NCI-H1436 treated with DMSO at 0.1 percent for 48 hours (cell line): Measurements from ENCODE around the gene INPP4B.

Experiments
- DNase-seq: peaks from one replicate; lab custom pipeline; 2025; lab: John Stamatoyannopoulos, UW

The INPP4B gene

GRCh38 chr4:142129473-142129872, 716.6 kb downstream of the INPP4B start:
- DNase-seq = no peak

GRCh38 chr4:142128529-142128928, 717.6 kb downstream of the INPP4B start:
- no peak for DNase-seq

GRCh38 chr4:142126890-142127497, 719.1 kb downstream of the INPP4B start:
- DNase-seq = no peak

GRCh38 chr4:142124874-142125273, 721.2 kb downstream of the INPP4B start:
- DNase-seq = no peak

GRCh38 chr4:142121448-142122350, 724.4 kb downstream of the INPP4B start:
- no peak for DNase-seq

- DNase-seq = no peak
These were observed 725.2 kb downstream of the INPP4B start for GRCh38 chr4:142120921-142121320.

- DNase-seq = no peak
These were observed 733.6 kb downstream of the INPP4B start for GRCh38 chr4:142112451-142112850.

- DNase-seq = no peak
These were observed 736.0 kb downstream of the INPP4B start for GRCh38 chr4:142110136-142110535.

- DNase-seq = no peak
These were observed 742.1 kb downstream of the INPP4B start for GRCh38 chr4:142104041-142104440.

- no peak for DNase-seq
These were observed 744.7 kb downstream of the INPP4B start for GRCh38 chr4:142101401-142101800.

- DNase-seq = no peak
These were observed 745.2 kb downstream of the INPP4B start for GRCh38 chr4:142100941-142101340.

- DNase-seq = no peak
These were observed 747.1 kb downstream of the INPP4B start for GRCh38 chr4:142098900-142099545.

- DNase-seq = no peak
These were observed 747.7 kb downstream of the INPP4B start for GRCh38 chr4:142098380-142098779.

- DNase-seq = no peak
These were observed 749.1 kb downstream of the INPP4B start for GRCh38 chr4:142097015-142097414.

GRCh38 chr4:142095886-142096605, 750.1 kb downstream of the INPP4B start:
- no peak for DNase-seq

GRCh38 chr4:142092941-142093340, 753.2 kb downstream of the INPP4B start:
- DNase-seq = no peak

- no peak for DNase-seq
These were observed 754.4 kb downstream of the INPP4B start for GRCh38 chr4:142091691-142092182.

- no peak for DNase-seq
These were observed 755.0 kb downstream of the INPP4B start for GRCh38 chr4:142091085-142091513.

GRCh38 chr4:142088906-142089305, 757.2 kb downstream of the INPP4B start:
- DNase-seq = no peak

GRCh38 chr4:142085513-142086292, 760.4 kb downstream of the INPP4B start:
- no peak for DNase-seq

GRCh38 chr4:142083264-142083663, 762.8 kb downstream of the INPP4B start:
- DNase-seq = no peak
